Measurements from ENCODE around the gene NT5C.
"Not testable (repeated sequence)": the region's sequence is repeated elsewhere in the genome, so short reads cannot be mapped to it uniquely, and the experiment has no call there.

NT5C gene

GRCh38 chr17:75131278-75132017, at the start of gene NT5C:
Gene NT5C, minus strand, starts transcription at chr17:75131742. Its CDS starts 35 bp downstream, at chr17:75131707.
- DNase-seq (ENCODE audit: low read depth in 2 of 2) = peak; percentile 54 to 75

DNA sequence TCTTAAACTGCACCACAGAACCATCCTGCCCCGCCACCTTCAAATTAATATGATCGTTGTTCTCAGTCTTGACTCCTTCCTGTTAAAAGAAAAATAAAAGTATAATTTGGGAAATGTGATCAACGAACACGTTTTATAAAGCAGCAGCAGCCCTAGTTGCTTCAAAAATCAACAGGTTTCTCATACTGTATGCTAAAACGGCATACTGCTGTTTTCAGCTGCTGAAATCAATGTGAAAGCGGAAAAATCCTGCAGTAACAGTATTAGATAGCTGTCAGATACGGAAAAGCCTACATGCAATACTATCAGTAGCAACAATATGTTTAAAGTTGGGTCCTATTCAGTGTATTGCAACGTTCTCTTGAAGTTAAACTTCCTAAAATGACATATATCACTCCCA, 49.6 kb upstream of the NT5C start:
- no peak for DNase-seq (ENCODE audit: low read depth in 2 of 2)

DNA sequence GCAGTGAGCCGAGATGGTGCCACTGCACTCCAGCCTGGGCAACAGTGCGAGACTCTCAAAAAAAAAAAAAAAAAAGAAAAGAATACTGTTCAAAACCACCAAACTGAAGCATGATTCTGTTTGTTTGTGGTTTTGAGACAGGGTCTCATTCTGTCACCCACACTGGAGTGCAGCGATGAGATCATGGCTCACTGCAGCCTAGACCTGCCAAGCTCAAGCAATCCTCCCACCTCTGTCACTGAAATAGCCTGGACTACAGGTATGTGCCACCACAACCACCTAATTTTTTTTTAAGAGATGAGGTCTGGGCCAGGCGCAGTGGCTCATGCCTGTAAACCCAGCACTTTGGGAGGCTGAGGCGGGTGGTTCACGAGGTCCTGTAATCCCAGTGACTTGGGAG, 46.9 kb upstream of the NT5C start:
- no peak for DNase-seq (ENCODE audit: low read depth in 2 of 2)

DNA sequence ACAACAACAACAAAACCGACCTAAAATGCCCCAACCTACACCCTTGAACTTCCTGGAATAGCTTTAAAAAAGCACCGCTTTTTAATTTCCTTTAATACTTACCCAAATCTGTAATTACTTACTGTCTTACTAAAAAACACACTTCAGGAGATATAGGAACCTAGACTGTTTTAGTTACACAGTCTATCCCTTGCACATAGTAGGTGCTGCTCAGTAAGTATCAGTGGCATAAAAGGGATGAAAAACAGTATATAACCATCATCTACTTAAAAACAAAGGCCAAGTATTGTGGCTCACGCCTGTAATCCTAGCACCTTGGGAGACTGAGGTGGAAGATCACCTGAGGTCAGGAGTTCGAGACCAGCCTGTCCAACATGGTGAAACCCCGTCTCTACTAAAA, 45.1 kb upstream of the NT5C start:
- DNase-seq (ENCODE audit: low read depth in 2 of 2) = no peak

- no peak for DNase-seq (ENCODE audit: low read depth in 2 of 2)
These were observed 43.5 kb upstream of the NT5C start for GRCh38 chr17:75174996-75175395.

- DNase-seq (ENCODE audit: low read depth in 2 of 2) = no peak
These were observed 42.0 kb upstream of the NT5C start for GRCh38 chr17:75173526-75173925.

DNA sequence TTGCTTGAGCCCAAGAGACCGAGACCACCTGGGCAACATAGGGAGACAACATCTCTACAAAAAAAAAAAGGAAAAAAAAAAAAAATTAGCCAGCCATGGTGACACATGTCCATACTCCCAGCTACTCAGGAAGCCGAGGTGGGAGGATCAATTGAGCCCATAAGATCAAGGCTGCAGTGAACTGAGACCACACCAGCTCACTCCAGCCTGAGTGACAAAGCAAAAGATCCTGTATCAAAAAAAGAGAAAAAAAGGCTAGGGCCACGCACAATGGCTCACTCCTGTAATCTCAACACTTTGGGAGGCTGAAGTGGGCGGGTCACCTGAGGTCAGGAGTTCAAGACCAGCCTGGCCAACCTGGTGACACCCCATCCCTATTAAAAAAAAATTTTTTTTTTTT, 37.5 kb upstream of the NT5C start:
- DNase-seq (ENCODE audit: low read depth in 2 of 2) = no peak

GRCh38 chr17:75164606-75165005, 33.1 kb upstream of the NT5C start:
- not testable (repeated sequence) for DNase-seq (ENCODE audit: low read depth in 2 of 2)

GRCh38 chr17:75163074-75163473, 31.5 kb upstream of the NT5C start:
- DNase-seq (ENCODE audit: low read depth in 2 of 2) = no peak

GRCh38 chr17:75160211-75160610, 28.7 kb upstream of the NT5C start:
- no peak for DNase-seq (ENCODE audit: low read depth in 2 of 2)

DNA sequence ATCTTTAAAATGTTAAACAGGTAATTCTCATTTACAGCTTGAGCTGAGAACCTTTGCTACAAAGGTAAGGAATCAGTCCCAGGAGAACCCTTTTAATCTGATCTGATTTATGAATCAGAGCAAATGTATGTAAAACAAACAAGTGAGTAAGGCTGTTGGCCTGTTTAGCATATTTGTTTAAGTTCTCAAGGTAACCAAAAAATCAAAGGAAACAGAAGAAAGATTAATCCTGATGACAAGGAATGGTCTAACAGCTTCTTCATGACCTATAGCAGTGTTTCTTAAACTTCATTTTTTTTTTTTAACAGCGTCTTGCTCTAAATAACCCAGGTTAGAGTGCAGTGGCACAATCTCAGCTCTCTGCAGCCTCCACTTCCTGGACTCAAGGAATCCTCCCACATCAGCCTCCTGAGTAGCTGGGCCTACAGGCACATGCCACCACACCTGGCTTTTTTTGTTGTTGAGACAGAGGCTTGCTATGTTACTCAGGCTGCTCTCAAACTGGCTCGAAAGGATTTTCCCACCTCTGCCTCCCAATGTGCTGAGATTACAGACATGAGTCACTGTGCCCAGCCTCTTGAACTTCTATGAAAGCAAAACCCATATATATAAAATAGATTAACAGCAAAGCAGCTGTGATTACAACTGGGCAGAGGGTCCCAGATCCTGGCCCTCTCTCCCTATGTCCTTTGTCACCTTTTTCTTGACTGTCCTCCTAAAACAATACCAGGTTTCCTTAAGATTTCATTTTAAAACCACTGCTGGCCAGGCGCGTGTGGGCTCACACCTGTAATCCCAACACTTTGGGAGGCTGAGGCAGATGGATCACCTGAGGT, 27.9 kb upstream of the NT5C start:
- no peak for DNase-seq (ENCODE audit: low read depth in 2 of 2)

- not testable (repeated sequence) for DNase-seq (ENCODE audit: low read depth in 2 of 2)
These were observed 26.9 kb upstream of the NT5C start for GRCh38 chr17:75158480-75158879.

DNA sequence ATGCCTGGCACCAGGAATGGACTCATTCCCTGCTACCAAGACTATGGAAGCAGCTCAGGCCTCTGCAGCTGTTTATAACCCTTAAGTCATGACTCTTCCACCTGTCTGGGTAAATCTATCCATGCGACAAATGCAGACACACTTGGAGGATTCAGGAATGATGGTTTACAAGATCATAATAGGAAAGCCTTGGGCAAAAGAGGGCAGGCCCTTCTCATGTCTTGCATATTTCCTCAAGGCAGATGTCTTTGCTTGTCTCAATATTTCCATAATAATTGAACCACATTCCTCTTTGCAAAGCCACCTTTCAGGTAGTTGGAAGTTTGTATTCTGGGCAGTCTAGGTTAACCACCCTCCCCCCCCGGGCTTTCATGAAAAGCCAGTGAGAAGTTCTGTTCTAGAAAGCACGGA, 23.7 kb upstream of the NT5C start:
- no peak for DNase-seq (ENCODE audit: low read depth in 2 of 2)

DNA sequence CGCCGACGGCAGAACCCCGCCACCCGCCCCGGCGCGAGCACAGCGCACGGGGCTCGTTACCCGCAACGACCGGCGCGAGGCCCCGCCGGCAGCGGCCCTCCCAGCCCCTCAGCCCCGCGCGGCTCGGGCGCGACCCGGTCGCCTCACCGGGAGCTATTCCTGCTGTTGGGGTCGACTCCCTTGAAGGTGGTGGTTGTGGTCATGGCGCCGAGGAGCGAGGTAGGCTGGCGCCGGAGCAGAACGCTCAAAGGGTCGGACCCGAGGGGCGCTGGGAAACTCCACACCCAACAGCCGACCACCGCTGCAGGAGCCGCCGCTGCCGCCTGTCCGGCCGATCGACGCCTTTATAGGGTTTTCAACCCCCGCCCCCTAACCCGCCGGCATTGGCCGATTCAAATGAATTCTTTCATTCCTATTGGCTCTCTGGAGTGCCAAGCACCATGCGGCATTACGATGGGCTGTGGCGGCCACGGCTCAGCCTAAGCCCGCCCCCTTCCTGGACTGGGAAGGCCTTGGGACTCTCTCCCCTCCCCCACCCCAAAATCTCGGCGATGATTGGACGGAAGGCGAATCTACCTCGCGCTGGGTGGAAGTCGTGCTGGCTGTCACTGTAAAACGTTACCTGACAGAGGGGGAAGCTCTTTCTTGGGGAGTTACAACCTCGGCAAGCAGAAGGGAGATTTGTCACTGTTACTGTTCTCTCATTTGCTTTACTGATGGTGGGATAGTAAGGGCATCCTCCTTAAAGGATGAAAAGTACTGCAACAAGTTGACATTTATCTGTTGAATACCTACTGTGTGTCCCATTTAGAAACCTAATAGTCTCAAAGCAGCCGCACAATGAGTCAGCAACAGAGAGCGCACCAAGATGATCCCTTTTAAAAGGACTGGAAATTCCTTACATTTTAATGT, 22.9 kb upstream of the NT5C start, which contains the start of gene JPT1:
TSS of gene JPT1 (minus strand) at position 318 of the 912 bp plus-strand sequence. CDS start at position 203, 115 bp downstream.
- peak; percentile 95 to 98 for DNase-seq (ENCODE audit: low read depth in 2 of 2)

DNA sequence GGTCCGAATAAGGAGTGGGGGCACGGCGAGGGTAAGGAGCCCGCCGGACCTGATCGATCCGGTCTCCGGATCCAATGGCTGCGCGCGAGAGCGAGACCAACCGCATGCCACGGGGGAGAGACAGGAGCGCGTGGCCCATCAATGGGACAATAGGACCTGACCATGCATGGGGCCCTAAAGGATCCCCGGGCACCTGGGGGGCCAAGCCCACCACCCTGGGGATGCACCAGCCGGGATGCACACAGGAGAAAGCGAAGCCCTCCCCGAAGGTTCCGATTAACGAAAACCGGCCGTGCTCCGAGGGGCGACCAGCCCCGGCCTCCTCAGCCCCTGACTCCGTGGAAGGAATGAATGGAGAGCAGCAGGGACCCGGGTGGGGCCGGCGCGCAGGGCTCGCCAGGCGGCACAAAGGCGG, 22.2 kb upstream of the NT5C start:
- peak in 1 of 2 experiments; percentile 15 for DNase-seq (ENCODE audit: low read depth in 2 of 2)

DNA sequence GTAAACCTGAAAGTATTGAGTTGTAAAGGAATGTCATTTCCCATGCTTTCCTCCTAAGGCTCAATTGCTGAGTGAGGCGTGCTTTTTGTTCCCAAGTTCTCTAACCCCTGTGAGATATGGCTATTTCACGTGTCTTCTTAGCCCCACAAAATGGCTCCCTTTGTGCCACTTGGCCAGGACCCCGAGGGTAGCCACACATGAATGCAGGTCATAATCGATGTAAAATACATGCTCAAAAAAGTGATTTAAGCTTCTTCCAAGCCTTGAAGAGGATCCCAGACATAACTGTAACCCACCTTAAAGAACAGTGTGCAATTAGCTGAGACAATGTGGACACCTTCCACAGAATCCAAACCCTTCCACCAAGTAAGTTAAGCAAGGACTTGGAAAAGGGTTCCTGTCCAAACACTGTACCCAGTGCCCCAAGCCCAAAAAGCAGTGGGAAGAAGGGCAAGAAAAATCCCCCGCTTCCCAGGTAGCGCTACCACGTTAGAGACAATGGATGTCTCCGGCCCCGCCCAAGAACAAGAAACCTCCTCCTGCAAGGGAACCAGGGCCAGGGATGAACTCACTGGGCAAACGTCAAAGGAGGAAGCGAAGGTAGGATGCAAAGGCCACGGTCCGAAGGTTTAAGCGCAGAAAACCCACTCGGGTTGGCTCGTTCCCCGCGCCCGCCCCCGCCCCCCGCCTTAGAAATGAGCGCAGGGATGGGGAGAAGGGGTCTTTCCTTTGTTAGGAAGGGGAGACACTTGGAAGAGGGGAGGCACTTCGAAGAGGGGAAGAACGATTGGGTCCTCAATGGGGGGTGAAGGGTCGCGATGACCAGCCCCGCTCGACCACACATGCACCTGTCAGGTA, 21.6 kb upstream of the NT5C start:
- peak in 1 of 2 experiments; percentile 26 for DNase-seq (ENCODE audit: low read depth in 2 of 2)

- no peak for DNase-seq (ENCODE audit: low read depth in 2 of 2)
These were observed 21.0 kb upstream of the NT5C start for GRCh38 chr17:75152523-75152921.

DNA sequence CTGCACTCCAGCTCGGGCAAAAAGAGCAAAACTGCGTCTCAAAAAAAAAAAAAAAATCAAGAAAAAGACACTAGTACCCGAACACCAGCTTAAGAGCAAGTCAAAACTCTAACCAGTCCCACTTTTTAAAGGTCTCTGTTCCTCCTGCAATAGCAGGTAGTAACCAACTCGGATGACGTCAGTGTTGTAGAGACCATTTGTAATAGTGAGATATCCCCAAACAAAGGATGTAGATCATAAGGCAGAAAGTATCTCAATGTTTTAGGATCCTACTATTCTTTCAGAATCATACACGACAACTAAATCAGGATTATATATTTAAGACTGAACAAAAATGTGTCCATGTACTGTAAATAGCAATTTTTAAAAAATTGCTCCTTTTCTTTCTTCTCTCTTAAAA, 20.4 kb upstream of the NT5C start:
- DNase-seq (ENCODE audit: low read depth in 2 of 2) = no peak

- DNase-seq (ENCODE audit: low read depth in 2 of 2) = no peak
These were observed 16.5 kb upstream of the NT5C start for GRCh38 chr17:75147878-75148546.

DNA sequence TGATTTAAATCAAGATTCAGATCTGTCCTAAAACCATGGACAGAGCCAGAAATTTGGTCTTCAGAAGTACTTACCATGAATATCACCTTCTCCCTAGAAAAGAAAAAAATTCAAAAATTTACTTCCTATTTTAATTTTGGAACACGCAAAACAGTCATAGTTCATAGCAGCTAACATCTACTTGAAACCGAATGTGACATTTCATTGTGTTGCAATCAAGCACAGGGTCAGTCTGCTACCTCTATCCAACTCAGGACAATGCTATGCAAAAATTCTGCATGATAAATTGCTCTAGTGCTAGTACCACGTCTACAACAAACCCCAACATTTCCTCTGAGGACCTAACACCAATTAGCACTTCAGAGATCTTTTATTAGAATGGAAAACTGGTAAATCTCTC, 15.1 kb upstream of the NT5C start:
- no peak for DNase-seq (ENCODE audit: low read depth in 2 of 2)
